ENCODE data around the gene BRF1.

DNA sequence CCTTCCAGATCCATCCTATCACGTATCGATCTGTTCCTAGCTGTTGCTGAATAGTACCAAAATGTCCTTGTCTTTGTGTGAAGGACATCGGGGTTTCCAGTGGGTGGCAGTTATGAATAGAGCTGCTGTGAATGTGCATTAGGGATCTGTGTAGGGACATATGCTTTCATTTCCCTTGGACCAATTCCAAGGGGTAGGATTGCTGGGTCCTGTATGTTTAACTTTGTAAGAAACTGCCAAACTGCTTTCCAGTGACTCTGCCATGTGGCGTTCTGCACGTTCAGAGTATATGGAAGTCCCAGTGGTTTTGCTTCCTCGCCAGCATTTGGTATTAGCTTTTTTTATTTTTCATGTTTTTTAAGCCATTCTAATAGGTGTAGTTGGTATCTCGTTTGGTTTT is 42.4 kb upstream of the BRF1 start:
- TF ChIP-seq IRF2 (CRISPR knock-in tag; IDR thresholded peaks at IDR 0.05; ENCODE audit: borderline replicate concordance, low read depth) (no peak), ETV6 (CRISPR knock-in tag; IDR thresholded peaks at IDR 0.05) (no peak)
- TF ChIP-seq, protein P1, sequence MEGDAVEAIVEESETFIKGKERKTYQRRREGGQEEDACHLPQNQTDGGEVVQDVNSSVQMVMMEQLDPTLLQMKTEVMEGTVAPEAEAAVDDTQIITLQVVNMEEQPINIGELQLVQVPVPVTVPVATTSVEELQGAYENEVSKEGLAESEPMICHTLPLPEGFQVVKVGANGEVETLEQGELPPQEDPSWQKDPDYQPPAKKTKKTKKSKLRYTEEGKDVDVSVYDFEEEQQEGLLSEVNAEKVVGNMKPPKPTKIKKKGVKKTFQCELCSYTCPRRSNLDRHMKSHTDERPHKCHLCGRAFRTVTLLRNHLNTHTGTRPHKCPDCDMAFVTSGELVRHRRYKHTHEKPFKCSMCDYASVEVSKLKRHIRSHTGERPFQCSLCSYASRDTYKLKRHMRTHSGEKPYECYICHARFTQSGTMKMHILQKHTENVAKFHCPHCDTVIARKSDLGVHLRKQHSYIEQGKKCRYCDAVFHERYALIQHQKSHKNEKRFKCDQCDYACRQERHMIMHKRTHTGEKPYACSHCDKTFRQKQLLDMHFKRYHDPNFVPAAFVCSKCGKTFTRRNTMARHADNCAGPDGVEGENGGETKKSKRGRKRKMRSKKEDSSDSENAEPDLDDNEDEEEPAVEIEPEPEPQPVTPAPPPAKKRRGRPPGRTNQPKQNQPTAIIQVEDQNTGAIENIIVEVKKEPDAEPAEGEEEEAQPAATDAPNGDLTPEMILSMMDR (IDR thresholded peaks at IDR 0.05), result no peak

Measured in WTC11 (cell line).